Naive B cell (primary cell): Measurements from ENCODE around the gene KLHDC4. TPM values are rescaled to one million over a fixed set of nuclear protein-coding genes. Genes with fewer than 3 reads are reported as not detected.
"Not testable (repeated sequence)": the region's sequence is repeated elsewhere in the genome, so short reads cannot be mapped to it uniquely, and the experiment has no call there.

Source experiments
- ATAC-seq, 2 donors: fragments of 150-1000 bp; cut with Tn5 transposase; 2 replicates each; pipeline ENCODE4 v1.10.0; 2021; ENCODE audit warnings: low read depth in 2 of 2, mild to moderate bottlenecking in 2 of 2, moderate library complexity in 2 of 2
- DNase-seq: peaks from one replicate; pipeline ENCODE4 v3.0.0; 2022
- H3K27ac Mint-ChIP-seq, 6 donors: one replicate each; pipeline ENCODE4 v1.8.0; 2020 to 2022; ENCODE audit warnings: mild to moderate bottlenecking in 6 of 6, mixed read lengths in 6 of 6, moderate library complexity in 5 of 6, inconsistent platforms in 2 of 6
- H3K27me3 Mint-ChIP-seq, 3 donors: one replicate each; pipeline ENCODE4 v1.8.0; 2021 to 2022; ENCODE audit warnings: mixed read lengths in 3 of 3, mild to moderate bottlenecking in 1 of 3
- H3K36me3 Mint-ChIP-seq, 2 donors: one replicate each; pipeline ENCODE4 v1.8.0; 2020 to 2022; ENCODE audit warnings: mixed read lengths in 2 of 2, inconsistent platforms in 1 of 2, mild to moderate bottlenecking in 1 of 2
- H3K4me1 Mint-ChIP-seq, 3 donors: one replicate each; pipeline ENCODE4 v1.8.0; 2020 to 2022; ENCODE audit warnings: mixed read lengths in 3 of 3, inconsistent platforms in 1 of 3, mild to moderate bottlenecking in 1 of 3, moderate library complexity in 1 of 3
- H3K4me3 Mint-ChIP-seq, 8 donors: one replicate each; pipeline ENCODE4 v1.8.0; 2020 to 2022; ENCODE audit warnings: mild to moderate bottlenecking in 8 of 8, mixed read lengths in 8 of 8, moderate library complexity in 8 of 8, inconsistent platforms in 2 of 8
- H3K9me3 Mint-ChIP-seq, 7 donors: one replicate each; pipeline ENCODE4 v1.8.0; 2020 to 2022; ENCODE audit warnings: mixed read lengths in 7 of 7, mild to moderate bottlenecking in 5 of 7, inconsistent platforms in 2 of 7, moderate library complexity in 1 of 7
- polyA plus RNA-seq, 6 donors: library from polyadenylated mRNA; unstranded; fragments of 300-500 nt; fragmentation: Illumina TruSeq; gene quantifications; one replicate each; pipeline ENCODE4 v1.2.3, GENCODE V29; 2021; ENCODE audit warnings: low read depth in 6 of 6

Gene KLHDC4
- polyA plus RNA-seq, 6 donors from 2014 or later = 15.9 to 25.5 (median 20.0) TPM

DNA sequence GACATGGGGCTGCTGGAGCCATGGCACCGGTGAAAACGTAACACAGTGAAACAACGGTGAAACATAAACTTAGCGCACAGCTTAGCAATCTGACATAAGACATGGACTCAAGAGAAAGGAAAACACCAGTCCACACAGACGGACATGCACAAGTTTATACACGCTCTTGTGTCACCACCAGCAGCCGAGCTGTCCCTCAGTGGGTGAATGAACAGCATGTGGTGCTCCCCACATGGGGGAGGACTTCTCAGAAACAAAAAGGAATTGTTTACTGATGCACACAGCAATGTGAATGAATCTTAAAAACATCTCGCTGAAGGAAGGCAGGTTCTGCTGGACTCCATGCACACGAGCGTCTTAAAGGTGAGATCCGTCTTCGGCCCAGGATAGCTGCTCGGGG, 34.2 kb downstream of the KLHDC4 start:
- ATAC-seq = no peak
- H3K27ac Mint-ChIP-seq = peak overlapping the region in 1 of 6 donors; percentile 85
- peaks cover 0 to 2% (median 0%) of the 10 kb centered on the region in 3 donors for H3K4me1 Mint-ChIP-seq

DNA sequence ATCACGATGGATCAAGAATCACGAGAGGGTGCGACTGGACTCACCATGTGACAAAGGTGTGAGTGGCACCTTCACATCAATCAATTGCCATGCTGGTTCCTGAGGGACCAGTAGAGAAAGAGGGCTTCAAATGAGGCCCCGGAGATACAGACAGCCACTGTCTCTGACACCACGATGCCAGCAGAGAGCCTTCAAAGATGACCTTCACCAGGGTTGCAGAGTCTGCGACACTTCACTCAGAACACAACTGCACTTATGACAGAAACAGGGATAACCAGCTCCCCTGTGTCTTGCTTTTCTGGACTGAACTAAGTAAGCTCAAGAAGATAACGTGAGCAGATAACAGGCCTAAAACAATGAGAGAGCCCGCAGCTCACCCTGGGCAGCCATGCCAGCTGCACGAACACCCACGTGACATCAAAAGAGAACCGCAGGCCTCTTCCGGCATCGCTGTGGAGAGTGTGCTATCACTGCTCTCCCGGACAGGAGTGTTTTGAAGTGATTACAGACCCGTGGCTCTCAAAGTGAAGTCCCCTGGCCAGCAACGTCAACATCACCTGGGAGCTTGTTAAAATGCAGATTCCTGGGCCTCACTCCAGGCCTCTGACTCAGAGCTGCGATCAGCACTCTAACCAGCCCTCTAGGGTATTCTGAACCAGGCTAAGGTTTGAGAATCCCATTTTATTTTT, 36.4 kb downstream of the KLHDC4 start:
- Mint-ChIP-seq H3K4me1 (peaks cover 6 to 17% (median 14%) of the 10 kb centered on the region in 3 donors), H3K9me3 (no peaks in the 10 kb centered on the region), H3K27me3 (no peaks in the 10 kb centered on the region), H3K4me3 (no peak overlapping the region), H3K27ac (peak overlapping the region in 2 of 6 donors; percentile 50 to 56), H3K36me3 (peaks cover 2 to 14% of the 10 kb centered on the region in 2 donors)
- DNase-seq (no peak), ATAC-seq (no peak)

More for the DNA sequence above, 34.2 kb downstream of the KLHDC4 start:
- Mint-ChIP-seq H3K36me3 (peaks cover 5 to 14% of the 10 kb centered on the region in 2 donors), H3K4me3 (no peak overlapping the region), H3K9me3 (no peaks in the 10 kb centered on the region), H3K27me3 (no peaks in the 10 kb centered on the region)
- DNase-seq = no peak

- Mint-ChIP-seq H3K36me3 (peaks cover 4 to 17% of the 10 kb centered on the region in 2 donors), H3K27me3 (no peaks in the 10 kb centered on the region), H3K9me3 (no peaks in the 10 kb centered on the region), H3K27ac (peak overlapping the region in 2 of 6 donors; percentile 39 to 63), H3K4me1 (peaks cover 12 to 29% (median 21%) of the 10 kb centered on the region in 3 donors), H3K4me3 (no peak overlapping the region)
- ATAC-seq (no peak), DNase-seq (no peak)
Measured at GRCh38 chr16:87728026-87728425, 37.8 kb downstream of the KLHDC4 start.

GRCh38 chr16:87727346-87727745, 38.4 kb downstream of the KLHDC4 start:
- no peaks in the 10 kb centered on the region for H3K9me3 Mint-ChIP-seq

GRCh38 chr16:87726577-87726976, 39.2 kb downstream of the KLHDC4 start:
- not testable (repeated sequence) for H3K27me3 Mint-ChIP-seq, H3K9me3 Mint-ChIP-seq, DNase-seq, H3K27ac Mint-ChIP-seq, H3K4me3 Mint-ChIP-seq, ATAC-seq
- Mint-ChIP-seq H3K4me1 (peaks cover 13 to 36% (median 31%) of the 10 kb centered on the region in 3 donors), H3K36me3 (peaks cover 17 to 23% of the 10 kb centered on the region in 2 donors)

More at GRCh38 chr16:87727346-87727745, 38.4 kb downstream of the KLHDC4 start:
- Mint-ChIP-seq H3K27me3 (no peaks in the 10 kb centered on the region), H3K36me3 (peaks cover 11 to 21% of the 10 kb centered on the region in 2 donors), H3K4me3 (no peak overlapping the region), H3K4me1 (peaks cover 13 to 34% (median 26%) of the 10 kb centered on the region in 3 donors), H3K27ac (no peak overlapping the region)
- no peak for DNase-seq
- no peak for ATAC-seq

DNA sequence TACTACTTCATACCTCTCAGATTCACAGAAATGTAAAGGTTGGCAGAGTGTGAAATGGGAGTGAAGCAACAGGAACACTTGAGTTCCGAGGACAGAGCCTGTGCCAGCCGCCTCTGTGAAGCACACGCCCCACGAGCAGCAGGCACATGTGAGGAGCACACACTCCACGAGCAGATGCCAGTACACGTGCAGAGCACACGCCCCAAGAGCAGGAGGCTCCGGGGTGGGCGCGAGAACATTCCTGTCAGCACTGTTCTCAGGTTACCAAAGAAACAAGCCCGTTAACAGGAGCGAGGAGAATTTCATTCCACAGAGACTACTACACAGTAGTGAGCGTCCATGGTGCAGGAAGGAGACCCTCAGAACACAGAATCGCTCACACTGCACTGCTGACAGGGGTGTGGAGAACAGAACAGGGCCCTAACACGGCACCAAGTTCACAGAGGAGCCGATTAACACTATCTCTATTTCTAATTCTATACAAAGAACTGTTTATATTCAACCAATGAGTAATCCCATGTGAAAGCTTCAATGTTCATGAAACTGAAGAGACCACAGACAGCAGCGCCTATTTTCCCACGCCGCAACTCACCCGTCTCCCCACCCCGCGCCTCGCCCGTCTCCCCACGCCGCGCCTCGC, 40.1 kb downstream of the KLHDC4 start:
- peak overlapping the region in 1 of 8 donors; percentile 33 for H3K4me3 Mint-ChIP-seq
- H3K27ac Mint-ChIP-seq = peak overlapping the region in 5 of 6 donors; percentile 87 to 91 (median 88)
- H3K36me3 Mint-ChIP-seq = peaks cover 17 to 23% of the 10 kb centered on the region in 2 donors
- H3K4me1 Mint-ChIP-seq = peaks cover 13 to 36% (median 31%) of the 10 kb centered on the region in 3 donors
- ATAC-seq (no peak), DNase-seq (no peak)
- H3K27me3 Mint-ChIP-seq = no peaks in the 10 kb centered on the region
- H3K9me3 Mint-ChIP-seq = no peaks in the 10 kb centered on the region

DNA sequence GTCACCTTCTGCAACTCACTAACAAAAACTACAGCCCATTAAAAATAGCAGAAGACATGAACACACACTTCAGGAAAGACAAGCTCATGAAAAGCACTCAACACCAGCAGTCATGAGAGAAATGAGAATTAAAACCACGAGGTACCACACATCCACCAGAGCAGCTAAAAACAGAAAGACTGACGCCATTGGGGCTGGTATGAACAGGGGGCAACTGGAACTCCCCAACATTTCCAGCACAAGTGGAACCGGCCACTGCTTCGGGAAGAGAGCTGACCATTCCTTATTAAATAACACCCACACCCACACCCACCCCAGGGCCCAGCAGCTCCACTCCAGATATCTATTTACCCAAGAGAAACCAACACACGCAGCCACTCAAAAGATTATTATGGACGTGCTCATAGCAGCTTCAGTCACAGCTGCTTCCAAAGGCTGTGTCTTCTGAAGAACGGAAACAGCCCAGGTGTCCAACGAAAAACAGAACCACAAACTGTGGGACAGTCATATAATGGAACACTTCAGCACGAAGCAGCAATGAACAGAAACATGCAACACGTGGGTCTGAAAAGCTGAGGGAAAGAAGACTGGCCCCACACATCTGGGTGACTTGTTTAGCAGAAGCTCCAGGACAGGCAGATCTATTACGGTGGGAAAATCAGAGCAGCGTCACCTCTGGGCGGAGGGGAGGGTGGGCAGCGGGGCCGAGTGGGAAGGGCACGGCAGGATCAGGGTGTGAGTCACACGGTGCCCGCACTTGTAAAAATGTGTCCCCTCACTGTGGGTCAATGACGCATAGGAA, 41.1 kb downstream of the KLHDC4 start:
- H3K36me3 Mint-ChIP-seq = peaks cover 17 to 23% of the 10 kb centered on the region in 2 donors

GRCh38 chr16:87723226-87723623, 42.6 kb downstream of the KLHDC4 start:
- peak; percentile 30 for DNase-seq
- no peaks in the 10 kb centered on the region for H3K27me3 Mint-ChIP-seq
- no peaks in the 10 kb centered on the region for H3K9me3 Mint-ChIP-seq
- peak overlapping the region in 5 of 6 donors; percentile 71 to 94 (median 88) for H3K27ac Mint-ChIP-seq
- peaks cover 17 to 23% of the 10 kb centered on the region in 2 donors for H3K36me3 Mint-ChIP-seq
- H3K4me1 Mint-ChIP-seq = peaks cover 13 to 36% (median 31%) of the 10 kb centered on the region in 3 donors
- ATAC-seq = peak; percentile 65 to 71
- H3K4me3 Mint-ChIP-seq = no peak overlapping the region

More for the DNA sequence above, 41.1 kb downstream of the KLHDC4 start:
- peak overlapping the region; percentile 6 to 95 (median 88) for H3K27ac Mint-ChIP-seq
- DNase-seq (no peak), ATAC-seq (peak; percentile 67 to 76)
- H3K4me1 Mint-ChIP-seq = peaks cover 13 to 36% (median 31%) of the 10 kb centered on the region in 3 donors
- H3K4me3 Mint-ChIP-seq = peak overlapping the region in 2 of 8 donors; percentile 33 to 61
- no peaks in the 10 kb centered on the region for H3K27me3 Mint-ChIP-seq
- H3K9me3 Mint-ChIP-seq = no peaks in the 10 kb centered on the region

DNA sequence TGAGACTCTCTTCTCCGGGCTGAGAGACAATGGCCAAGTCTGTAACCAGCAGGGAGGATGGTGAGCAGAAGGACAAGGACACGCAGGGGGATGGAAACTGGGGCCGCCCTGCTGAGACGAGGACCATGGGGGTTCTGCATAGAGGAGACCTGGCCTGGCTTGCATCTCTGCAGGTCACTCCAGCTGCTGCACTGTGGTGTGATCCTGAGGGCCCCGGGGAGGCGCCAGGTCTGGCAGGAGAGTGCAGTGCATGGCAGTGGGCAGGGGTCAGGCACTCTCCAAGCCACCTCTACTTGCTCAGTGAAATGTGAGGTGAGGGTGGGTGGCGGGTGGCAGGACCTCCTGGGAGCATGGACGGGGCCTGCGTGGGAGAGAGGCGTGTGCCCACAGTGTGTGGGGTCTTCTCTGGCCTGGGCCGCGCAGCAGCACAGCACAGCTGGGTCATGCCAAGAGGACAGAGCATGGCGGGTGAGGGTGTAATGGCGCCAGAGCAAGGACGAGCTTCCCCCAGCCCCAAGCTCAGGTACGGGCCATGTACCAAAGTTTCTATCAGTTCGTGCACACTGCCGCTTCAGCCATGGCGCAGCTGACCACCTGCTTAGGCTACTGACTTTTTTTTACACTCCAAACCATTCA, 43.1 kb downstream of the KLHDC4 start:
- ATAC-seq (no peak), DNase-seq (no peak)
- Mint-ChIP-seq H3K4me1 (peaks cover 13 to 40% (median 36%) of the 10 kb centered on the region in 3 donors), H3K4me3 (peak overlapping the region in 1 of 8 donors; percentile 48), H3K27ac (peak overlapping the region in 5 of 6 donors; percentile 71 to 94 (median 88)), H3K27me3 (no peaks in the 10 kb centered on the region), H3K36me3 (peaks cover 17 to 18% of the 10 kb centered on the region in 2 donors), H3K9me3 (no peaks in the 10 kb centered on the region)

DNA sequence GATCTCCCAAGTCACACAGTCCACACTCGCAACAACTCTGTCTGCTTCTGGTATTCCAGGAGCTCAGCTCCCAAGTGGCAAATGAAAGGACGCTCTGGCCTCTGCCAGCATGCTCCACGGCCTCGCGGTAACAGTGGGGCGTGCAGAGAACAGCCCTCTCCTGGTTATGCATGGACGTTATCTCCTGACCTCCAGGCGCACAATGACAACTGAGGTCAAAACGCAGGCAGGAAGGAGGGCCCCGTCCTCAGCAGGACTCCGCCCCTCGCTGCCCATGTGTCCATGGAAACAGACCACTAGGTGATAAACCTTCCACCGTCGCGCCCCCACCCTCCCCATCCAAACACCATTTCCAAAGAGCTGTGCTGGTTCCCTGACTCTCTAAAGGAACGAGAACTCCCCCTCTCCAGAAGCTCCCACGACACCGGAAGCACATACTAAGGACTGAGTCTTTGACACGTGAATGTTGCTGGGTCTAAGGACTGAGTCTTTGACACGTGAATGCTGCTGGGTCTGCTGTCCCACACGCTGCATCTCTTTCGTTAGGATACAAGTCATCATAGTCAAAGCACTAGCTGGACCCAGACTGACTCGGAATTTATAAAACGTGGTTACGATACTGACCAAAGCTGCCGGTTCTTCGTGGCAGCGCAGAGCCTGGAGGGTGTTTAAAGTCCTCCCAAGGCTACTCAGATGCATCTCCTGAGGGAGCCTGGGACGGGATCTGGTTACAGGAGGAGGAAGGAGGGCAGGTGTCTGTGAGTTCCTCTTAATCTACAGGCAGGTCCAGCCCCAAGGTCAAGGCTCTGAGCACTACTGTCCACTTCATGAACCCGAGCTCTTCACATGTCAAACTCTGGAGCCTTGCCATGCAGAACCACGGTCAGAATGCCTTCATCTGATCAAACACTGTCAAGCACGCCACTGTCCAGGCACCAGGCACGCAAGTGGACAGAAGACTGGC, 43.9 kb downstream of the KLHDC4 start:
- DNase-seq (no peak), ATAC-seq (no peak)
- Mint-ChIP-seq H3K4me1 (peaks cover 13 to 42% (median 38%) of the 10 kb centered on the region in 3 donors), H3K27ac (peak overlapping the region in 3 of 6 donors; percentile 61 to 73 (median 67)), H3K36me3 (peaks cover 12 to 17% of the 10 kb centered on the region in 2 donors), H3K9me3 (no peaks in the 10 kb centered on the region), H3K27me3 (no peaks in the 10 kb centered on the region), H3K4me3 (peak overlapping the region in 1 of 8 donors; percentile 48)

DNA sequence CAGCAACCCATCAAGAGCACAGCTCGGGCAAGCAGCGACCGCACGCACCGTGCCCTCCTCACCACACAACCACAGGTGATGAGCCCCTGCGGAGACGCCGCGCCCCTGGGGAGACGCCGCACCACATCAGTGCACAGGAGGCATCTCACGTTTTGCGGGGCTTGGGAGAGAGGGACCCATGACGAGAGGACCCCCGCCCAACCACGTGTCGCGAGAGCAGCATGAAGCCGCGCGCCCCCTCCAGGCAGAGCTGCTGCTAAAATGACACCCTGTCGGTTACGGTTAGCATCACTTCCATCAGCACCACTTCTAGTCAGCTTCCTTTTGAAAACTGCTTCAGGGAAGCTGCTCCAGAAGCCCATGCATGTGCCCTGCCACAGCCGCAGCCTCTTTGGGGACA, 45.3 kb downstream of the KLHDC4 start:
- peak overlapping the region in 1 of 6 donors; percentile 9 for H3K27ac Mint-ChIP-seq
- H3K27me3 Mint-ChIP-seq = no peaks in the 10 kb centered on the region
- H3K36me3 Mint-ChIP-seq = peaks cover 13 to 23% of the 10 kb centered on the region in 2 donors
- H3K9me3 Mint-ChIP-seq = no peaks in the 10 kb centered on the region
- ATAC-seq (no peak), DNase-seq (no peak)
- H3K4me3 Mint-ChIP-seq = no peak overlapping the region
- H3K4me1 Mint-ChIP-seq = peaks cover 13 to 37% (median 36%) of the 10 kb centered on the region in 3 donors

DNA sequence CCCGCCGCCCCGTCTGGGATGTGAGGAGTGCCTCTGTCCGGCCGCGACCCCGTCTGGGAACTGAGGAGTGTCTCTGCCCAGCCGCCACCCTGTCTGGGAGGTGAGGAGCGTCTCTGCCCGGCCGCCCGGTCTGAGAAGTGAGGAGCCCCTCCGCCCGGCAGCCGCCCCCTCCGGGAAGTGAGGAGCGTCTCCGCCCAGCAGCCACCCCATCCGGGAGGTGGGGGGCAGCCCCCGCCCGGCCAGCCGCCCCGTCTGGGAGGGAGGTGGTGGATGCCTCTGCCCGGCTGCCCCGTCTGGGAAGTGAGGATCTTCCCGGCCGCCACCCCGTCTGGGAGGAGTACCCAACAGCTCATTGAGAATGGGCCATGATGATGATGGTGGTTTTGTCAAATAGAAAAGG, 47.0 kb downstream of the KLHDC4 start:
- H3K4me3 Mint-ChIP-seq, H3K27me3 Mint-ChIP-seq: not testable (repeated sequence)
- H3K4me1 Mint-ChIP-seq = peaks cover 10 to 33% (median 25%) of the 10 kb centered on the region in 3 donors

More for the DNA sequence above, 47.0 kb downstream of the KLHDC4 start:
- H3K9me3 Mint-ChIP-seq, ATAC-seq, H3K27ac Mint-ChIP-seq, DNase-seq: not testable (repeated sequence)
- peaks cover 17 to 36% of the 10 kb centered on the region in 2 donors for H3K36me3 Mint-ChIP-seq
